ENCODE results near the gene APOBEC2. TPM values are rescaled to one million over a fixed set of nuclear protein-coding genes. Genes with fewer than 3 reads are reported as not detected.

Gene APOBEC2
- not detected in 2 replicates for total RNA-seq

GRCh38 chr6:41053041-41053440 is at the start of gene APOBEC2:
Gene APOBEC2 (plus strand): TSS chr6:41053202. CDS start chr6:41053348, 146 bp downstream.

DNA sequence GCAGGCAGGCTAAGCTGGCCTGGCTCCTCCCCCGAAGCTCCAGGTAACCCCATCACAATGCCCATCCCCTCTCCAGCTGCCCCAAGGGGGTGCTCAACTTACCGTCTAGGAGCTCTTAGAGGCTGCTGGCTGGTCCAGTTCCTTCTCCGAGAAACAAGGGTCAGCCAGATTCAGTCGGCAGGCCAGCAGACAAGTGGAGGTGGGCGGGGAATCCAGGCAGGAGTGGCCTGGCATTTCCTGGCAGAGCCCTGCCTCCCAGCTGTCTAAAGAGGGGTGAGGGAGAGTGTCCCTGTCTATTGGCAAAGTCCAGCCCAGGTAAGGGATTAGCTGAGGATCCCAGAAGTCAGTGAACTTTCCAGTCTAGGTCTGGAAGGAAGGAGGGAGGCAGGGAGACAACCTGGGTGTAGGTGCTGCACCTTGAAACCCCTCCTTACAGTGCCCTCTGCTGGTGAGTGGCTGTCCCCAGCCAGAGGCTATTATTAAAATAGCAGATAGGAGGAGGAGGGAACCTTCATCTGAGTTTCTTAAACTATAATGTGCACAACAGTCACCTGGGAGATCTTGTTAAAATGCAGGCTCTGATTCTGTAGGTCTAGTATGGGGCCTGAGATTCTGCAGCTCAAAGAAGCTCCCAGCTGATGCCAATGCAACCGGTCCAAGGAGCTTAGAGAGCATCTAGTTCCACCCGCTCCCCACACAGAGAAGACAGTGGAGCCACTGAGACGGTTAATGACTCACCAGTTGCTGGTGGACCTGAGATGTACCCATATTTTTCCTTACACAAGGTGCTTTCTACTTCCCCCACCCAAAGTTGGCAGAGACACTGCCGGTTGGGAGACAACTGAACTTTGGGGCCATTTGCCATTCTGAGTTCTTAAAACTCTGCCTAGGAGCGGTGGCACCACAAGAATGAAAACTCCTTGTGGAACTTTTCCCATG is 13.7 kb upstream of the APOBEC2 start, which contains the start of gene UNC5CL:
TSS of gene UNC5CL (minus strand) at position 162 of the 939 bp plus-strand sequence. CDS start 4,147 bp downstream, outside the sequence.

GRCh38 chr6:41042226-41043055 is 10.6 kb upstream of the APOBEC2 start, which contains the start of gene TSPO2:
Gene TSPO2 (plus strand): TSS chr6:41042467. CDS start chr6:41042986, 519 bp downstream.

GRCh38 chr6:41071923-41072835 is 19.2 kb downstream of the APOBEC2 start, which contains the start of gene OARD1:
Gene OARD1 (minus strand): TSS chr6:41072356. CDS start chr6:41071634, 722 bp downstream.

DNA sequence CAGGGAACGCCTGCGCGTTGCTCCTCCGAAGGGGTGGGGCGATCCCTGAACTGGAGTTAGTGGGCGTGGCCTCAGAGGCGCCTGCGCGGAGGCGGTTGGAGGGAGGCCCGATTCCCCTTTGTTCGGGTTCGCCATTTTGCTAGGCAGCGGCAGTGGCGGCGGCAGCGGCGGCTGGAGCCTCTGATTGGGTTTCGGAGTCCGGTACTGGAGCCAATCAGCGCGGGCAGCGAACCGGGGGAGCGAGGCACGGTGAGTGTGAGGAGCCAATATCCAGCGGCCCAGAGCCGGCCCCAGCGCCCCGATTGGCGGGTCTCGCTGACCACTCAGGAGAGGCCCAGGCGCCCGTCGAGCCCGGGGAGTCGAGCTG is 19.8 kb downstream of the APOBEC2 start, which contains the start of gene NFYA:
TSS of gene NFYA (plus strand) at position 139 of the 367 bp plus-strand sequence. CDS start 6,116 bp downstream, outside the sequence.

Other genes with a start within 250 kb of the APOBEC2 start
- gene UNC5CL, start 14.0 kb upstream of the APOBEC2 start, total RNA-seq, result not detected in 2 replicates
- not detected in 2 replicates for gene TSPO2, start 10.7 kb upstream of the APOBEC2 start, total RNA-seq
- 4.3 and 5.2 TPM in 2 replicates for gene OARD1, start 19.2 kb downstream of the APOBEC2 start, total RNA-seq
- 8.5 and 9.8 TPM in 2 replicates for gene NFYA, start 19.8 kb downstream of the APOBEC2 start, total RNA-seq
- not detected in 2 replicates for gene TREML1, start 101.1 kb downstream of the APOBEC2 start, total RNA-seq
- gene TREM2, start 109.9 kb downstream of the APOBEC2 start, total RNA-seq, result not detected in 2 replicates
- not detected in 2 replicates for gene TREML2, start 147.9 kb downstream of the APOBEC2 start, total RNA-seq
- gene TREML4, start 175.1 kb downstream of the APOBEC2 start, total RNA-seq, result not detected in 2 replicates
- not detected in 2 replicates for gene TREM1, start 233.5 kb downstream of the APOBEC2 start, total RNA-seq

Measured in mammary microvascular endothelial cell (primary cell).